Fibroblast of lung (primary cell): Measurements from ENCODE around the gene ATG4B.

ENCODE experiments used
- CTCF ChIP-seq, 2 donors: IDR thresholded peaks in 1 of 2; conservative IDR thresholded peaks in 1 of 2; 1 replicate in 1 of 2; 2 replicates in 1 of 2; pipeline ENCODE4 v1.5.1; 2011 to 2012; ENCODE audit warnings: low read length in 2 of 2, control low read depth in 1 of 2, inconsistent platforms in 1 of 2, low read depth in 1 of 2, mild to moderate bottlenecking in 1 of 2
- EZH2 ChIP-seq: IDR thresholded peaks from 2 replicates; pipeline ENCODE4 v1.5.1; 2012; ENCODE audit warnings: low read length, control low read depth, mild to moderate bottlenecking; ENCODE audit errors: missing control alignments

- TF ChIP-seq CTCF (conservative IDR thresholded peaks at IDR 0.05 in 1 of 2, IDR thresholded peaks at IDR 0.05 in 1 of 2; ENCODE audit: low read depth in 1 of 2, low read length in 2 of 2) (no peak), EZH2 (no peak)
These were observed 2.8 kb downstream of the ATG4B start for GRCh38 chr2:241640165-241640795.
